Measurements from ENCODE around the gene ARHGAP27.

Gene ARHGAP27

DNA sequence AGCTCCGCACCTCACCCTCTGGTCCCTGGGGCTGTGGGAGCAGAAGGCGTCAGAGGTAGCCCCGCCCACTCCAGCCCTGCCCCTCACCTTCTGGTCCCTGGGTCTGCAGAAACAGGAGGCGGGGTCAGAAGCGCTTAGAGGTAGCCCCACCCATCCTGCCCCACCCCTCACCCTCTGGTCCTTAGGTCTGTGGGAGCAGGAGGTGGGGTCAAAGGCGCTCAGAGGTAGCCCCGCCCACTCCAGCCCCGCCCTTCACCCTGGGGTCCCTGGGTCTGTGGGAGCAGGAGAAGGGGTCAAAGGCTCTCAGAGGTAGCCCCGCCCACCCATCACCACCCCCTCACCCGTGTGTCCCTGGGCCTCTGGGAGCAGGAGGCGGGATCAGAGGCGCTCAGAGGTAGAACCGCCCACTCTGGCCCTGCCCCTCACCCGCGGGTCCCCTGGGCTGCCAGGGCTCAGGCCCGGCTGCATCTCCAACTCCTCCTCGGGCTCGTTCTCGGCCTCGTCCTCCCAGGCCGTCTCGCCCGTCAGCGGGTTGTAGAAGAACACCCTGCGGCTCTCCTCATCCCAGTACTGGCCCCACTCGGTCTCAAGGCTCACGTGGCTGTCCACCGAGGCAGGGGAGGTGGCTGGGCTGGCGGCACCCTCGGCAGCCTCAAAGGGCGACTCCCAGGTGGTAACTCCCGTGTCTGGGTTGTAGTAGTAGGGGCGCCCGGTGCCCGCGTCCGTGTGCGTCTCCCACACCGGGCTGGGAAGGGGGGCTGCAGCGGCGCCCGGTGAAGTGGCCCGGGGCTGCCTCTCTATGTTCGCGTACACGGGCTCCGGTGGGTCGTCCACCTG lies 27.2 kb downstream of the ARHGAP27 start:
- no peak for DNase-seq

DNA sequence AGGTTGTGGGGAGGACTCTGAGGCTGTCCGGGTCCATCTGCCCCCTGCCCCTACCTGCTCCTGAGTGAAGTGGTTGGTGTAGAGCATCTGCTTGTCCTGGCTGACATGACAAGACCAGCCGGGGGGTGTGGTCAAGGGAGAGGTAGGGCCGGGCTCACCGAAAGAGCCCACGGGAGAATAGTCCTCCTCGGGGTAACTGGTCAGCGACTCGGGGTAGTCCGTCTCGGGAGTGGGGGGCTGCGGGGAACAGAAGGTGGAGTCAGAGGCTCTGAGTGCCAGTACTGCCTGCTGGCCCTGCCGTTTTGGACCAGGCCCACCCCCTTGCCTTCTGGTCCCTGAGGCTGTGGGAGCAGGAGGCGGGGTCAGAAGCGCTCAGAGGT lies 27.8 kb downstream of the ARHGAP27 start:
- DNase-seq = no peak

GRCh38 chr17:45403906-45404490 lies 28.7 kb downstream of the ARHGAP27 start:
- DNase-seq = no peak

DNA sequence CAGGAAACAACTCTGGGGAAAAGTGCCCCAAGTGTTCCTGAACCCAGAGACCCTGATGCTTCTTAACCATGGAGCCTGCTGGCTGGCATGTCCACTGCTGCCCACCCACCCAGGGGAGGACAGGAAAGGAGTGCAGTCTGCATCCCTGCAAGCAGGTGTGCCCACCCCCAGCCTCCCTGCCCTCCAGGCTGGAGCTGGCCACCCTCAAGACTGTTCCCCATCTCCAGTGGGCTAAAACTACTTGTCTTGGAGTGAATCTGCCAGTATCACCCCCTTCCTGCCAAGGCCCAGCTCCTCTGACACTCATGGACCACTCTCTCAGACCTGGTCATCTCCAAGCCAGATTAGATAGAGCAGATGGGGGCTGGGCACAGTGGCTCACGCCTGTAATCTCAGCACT lies 29.8 kb downstream of the ARHGAP27 start:
- DNase-seq = no peak

DNA sequence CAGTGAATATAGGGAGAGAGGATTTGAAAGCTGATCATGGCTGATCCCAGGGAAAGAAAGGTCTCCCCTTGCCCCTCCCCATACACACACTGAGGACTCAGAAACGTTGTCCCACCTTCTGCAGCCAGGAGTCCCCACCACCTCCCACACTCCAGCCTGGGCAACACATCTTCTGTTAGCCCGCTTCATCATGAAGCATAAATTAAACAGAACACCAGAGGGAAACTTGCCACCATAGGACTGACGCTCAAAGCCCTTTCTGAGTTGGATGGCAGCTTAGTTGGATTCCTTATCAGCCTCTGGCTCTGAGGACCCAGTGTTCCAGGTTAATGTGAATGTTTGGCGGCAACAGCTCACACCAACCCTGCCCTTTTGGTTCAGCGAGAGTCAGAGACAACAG lies 33.9 kb downstream of the ARHGAP27 start:
- no peak for DNase-seq

GRCh38 chr17:45397796-45398195 lies 34.9 kb downstream of the ARHGAP27 start:
- no peak for DNase-seq

- no peak for DNase-seq
Measured at GRCh38 chr17:45396496-45397205, 36.0 kb downstream of the ARHGAP27 start.

- no peak for DNase-seq
Measured at GRCh38 chr17:45395569-45396415, 36.9 kb downstream of the ARHGAP27 start.

GRCh38 chr17:45394913-45395568 lies 37.6 kb downstream of the ARHGAP27 start:
- DNase-seq = no peak

DNA sequence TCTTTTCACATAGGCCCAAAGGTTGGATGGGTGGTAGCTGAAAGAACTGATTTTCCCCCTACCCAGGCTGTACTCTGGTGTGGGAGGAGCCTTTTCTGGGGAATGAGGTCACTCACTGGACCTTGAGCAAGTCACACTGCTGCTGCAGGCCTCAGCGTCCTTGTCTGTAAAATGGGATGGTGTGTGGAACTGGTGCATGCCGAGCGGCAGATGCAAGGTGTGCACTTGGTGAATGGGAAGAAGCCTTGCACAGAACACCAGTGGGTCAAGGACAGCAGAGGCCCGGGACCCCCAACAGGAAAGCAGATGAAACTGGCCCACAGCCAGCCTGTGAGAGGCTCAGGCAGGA lies 38.1 kb downstream of the ARHGAP27 start:
- no peak for DNase-seq

DNA sequence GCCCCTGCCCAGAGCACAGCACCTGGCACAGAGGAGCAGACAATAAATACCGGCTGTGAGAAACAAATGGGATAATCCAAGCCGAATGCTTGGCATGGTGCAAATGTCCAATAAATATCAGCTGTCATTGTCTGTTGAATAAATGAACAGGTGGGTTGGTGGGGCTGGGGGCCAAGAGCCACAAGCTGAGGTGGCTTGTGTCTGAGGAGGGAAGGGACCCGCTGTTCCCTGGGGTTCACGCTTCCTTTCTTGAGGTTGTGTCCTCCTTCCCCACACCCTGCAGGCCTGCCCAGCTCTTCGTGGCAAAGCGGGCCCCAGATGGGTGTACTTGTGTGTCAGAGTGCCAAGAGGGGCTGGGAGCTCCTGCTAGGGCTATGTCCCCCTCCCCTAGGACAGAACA lies 38.6 kb downstream of the ARHGAP27 start:
- no peak for DNase-seq

DNA sequence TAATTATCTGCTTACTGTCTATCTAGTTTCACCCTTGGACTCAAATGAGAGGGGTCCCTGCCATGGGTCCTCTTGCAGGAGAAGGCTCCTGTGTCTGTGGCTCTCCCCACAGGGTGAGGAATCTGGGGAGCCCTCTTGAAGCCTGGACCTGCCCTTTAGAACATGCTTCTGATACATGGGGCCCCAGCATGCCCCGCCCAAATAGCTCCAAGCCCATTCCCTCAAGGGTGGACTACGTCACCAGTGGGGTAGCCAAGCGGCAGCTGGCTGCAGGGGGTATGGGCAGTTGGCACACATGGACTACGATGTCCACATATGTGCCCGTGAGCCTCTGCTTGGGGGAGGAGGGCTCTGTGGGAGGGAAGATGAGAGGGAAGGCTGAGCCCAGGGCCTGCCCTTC lies 39.3 kb downstream of the ARHGAP27 start:
- DNase-seq = no peak

- DNase-seq = no peak
Measured at GRCh38 chr17:45391918-45392317, 40.8 kb downstream of the ARHGAP27 start.

DNA sequence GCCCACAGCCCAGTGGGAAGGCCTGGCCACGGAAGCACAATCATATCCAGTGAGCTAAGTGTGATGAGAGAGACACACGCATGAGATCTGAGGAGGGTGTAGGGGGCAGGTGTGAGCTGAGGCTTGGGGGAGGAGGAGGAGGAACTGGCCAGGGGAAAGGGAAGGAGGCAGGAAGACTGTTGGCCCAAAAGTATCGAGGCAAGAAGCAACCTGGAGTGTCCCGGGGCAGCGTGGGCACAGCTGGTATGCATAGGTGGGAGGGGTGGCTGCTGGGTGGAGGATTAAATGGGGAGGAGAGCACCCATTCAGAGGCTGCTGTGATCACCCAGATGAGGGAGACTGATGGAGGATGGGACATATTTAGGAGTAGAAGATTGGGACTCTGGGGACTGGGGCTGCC lies 41.4 kb downstream of the ARHGAP27 start:
- DNase-seq = no peak

DNA sequence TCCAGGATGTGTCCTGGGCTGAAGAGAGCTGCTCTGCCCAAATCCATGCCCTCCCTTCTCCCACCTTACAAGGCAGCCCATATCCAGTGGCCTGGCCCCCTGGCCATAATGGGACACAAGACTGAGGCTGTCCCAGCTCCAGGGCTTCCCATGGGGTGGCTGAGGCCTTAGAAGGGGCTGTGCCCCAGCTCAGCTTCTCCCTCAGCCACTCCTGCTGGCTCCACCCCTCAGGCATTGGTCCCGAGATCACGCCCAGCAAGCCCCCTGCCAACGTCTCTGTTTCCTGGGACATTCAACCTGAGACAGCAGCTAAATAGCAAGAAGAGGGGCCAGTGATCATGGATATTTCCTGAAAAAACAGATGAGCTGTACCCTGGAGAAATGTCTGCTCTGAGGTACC lies 43.3 kb downstream of the ARHGAP27 start:
- DNase-seq = no peak

DNA sequence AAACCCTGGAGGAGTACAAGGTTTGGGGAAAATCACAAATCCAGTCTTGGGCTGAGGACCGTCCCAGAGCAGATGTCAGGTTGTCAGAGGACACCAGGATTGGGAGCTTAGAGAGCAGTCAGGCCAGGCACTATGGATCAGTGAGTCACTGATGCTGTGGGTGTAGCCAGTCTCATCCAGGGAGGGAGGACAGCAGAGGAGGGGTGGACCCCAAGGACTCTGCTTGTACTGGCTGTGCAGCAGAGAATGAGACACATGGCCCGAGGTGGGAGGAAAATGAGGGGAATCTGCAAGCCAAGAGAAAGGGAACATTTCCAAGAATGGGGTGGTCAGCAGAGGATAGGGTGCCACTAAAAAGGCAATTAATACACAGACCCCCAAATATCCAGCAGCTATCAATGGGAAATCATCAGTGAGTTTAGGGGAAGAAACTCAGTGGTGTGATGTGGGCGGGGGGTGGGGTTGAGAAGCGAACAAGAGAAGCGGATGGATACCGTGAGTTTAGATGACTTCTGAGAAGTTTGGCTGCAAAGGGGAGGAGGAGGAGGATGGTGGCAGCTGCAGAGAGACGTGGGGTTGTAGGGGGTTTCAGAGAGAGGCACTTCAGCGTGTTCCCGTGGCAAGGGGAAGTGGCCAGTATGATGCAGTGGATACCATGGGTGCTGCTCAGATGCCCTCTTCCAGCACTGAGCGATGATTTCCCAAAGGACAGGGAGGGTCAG lies 43.9 kb downstream of the ARHGAP27 start:
- no peak for DNase-seq

GRCh38 chr17:45387739-45388138 lies 44.9 kb downstream of the ARHGAP27 start:
- no peak for DNase-seq

DNA sequence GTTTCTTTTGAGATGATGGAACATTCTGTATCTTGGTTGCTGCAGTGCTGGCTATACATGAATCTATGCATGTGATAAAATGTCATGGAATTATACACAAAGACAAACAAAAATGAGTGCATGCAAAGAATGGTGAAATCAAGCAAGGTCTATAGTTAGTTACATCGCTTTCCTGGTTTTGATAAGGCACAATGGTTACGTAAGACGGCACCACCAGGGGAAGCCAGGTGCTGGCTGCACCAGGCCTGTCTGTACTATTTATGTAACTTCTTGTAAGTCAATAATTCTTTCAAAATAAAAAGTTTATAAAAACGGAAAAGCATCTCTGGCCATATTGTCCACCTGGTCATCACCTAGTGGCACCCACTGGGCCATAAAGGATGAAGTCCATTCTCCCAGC lies 46.5 kb downstream of the ARHGAP27 start:
- no peak for DNase-seq

DNA sequence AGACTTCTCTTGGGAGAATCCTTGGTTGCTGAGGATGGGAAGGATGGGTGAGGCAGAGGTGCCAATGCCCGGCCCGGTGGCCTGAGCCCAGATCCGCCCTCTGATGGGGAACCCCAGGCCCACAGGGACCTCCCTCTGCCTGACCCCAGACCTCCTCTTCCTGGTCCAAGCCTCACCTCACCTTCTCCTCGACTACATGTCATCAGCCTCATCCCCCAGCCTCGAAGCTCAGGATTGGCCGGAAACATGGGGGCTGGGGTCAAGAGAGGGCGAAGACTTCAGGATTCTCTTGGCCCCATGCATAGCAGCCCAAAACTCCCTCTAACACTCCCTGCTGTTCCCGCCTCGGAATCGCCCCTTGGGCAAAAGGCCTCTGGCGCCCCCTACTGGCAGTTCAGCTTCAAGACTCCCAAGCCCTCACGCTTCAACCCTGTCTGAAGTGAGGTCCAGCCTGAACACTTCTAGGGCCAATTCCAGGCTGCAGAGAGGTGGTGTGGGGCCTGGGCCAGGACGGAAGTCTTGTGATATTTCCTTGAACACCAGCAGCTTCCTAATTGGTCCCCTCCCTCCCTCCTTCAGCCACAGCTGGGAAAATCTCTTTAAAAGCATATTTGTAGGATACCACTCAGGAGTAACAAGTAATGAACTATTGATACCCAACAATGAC lies 47.2 kb downstream of the ARHGAP27 start:
- no peak for DNase-seq

DNA sequence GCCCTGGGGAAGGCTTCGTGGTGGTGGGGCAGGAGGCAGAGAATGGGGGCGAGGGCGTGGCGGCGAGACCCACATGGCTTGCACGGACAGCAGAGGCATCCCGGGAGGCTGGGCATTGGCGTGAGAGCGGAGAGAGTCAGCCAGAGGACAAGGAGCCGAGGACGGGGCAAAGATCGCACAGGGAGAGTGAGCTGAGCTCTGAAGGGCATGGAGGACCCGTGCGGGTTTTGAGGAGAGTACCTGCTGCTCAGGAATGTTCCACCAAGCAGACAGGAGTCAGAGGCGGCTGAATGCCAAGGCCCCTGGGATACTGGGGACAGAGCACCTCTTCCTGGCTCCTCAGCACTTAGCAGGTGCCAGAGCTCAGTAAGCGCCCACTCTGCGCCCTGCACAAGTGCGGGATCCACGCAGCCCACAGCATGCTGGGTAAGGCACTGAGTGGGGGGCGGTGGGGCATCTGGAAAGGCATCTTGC lies 47.8 kb downstream of the ARHGAP27 start:
- DNase-seq = no peak
